NCI-H2196 (cell line): ENCODE measurements around the gene ZNF766.
"Not testable (repeated sequence)": the region's sequence is repeated elsewhere in the genome, so short reads cannot be mapped to it uniquely, and the experiment has no call there.

Experiments used
- DNase-seq: peaks from one replicate; lab custom pipeline; 2025; ENCODE audit not compliant: unreplicated experiment; lab: John Stamatoyannopoulos, UW

The ZNF766 gene

GRCh38 chr19:52269338-52270261 is at the start of gene ZNF766:
Gene ZNF766, plus strand, starts transcription at chr19:52269587. Its CDS starts 27 bp downstream, at chr19:52269614.
- peak; percentile 95 for DNase-seq

GRCh38 chr19:52219611-52220010 is 49.8 kb upstream of the ZNF766 start:
- no peak for DNase-seq

DNA sequence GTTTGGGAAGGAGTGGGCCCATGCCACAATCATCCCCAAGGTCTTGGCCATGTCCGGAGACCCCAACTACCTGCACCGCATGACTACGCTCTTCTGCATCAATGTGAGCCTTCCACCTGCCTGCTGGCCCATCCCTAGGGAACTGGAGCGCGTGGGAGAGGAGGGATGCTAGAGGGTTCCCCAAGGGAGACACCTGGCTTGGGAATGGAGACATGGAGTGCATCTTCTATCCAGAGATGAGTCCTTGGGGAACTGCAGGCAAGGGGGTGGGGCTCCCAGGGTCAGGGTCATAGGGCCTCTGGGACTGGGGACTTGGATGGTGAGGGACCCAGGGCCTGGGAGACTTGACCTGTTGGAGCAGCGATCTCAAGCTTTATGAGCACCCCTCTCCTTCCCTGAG is 48.4 kb upstream of the ZNF766 start:
- no peak for DNase-seq

- no peak for DNase-seq
Measured at GRCh38 chr19:52221831-52222375, 47.5 kb upstream of the ZNF766 start.

- no peak for DNase-seq
Measured at GRCh38 chr19:52224211-52224610, 45.2 kb upstream of the ZNF766 start.

- DNase-seq: no peak
Measured at GRCh38 chr19:52226652-52227051, 42.7 kb upstream of the ZNF766 start.

DNA sequence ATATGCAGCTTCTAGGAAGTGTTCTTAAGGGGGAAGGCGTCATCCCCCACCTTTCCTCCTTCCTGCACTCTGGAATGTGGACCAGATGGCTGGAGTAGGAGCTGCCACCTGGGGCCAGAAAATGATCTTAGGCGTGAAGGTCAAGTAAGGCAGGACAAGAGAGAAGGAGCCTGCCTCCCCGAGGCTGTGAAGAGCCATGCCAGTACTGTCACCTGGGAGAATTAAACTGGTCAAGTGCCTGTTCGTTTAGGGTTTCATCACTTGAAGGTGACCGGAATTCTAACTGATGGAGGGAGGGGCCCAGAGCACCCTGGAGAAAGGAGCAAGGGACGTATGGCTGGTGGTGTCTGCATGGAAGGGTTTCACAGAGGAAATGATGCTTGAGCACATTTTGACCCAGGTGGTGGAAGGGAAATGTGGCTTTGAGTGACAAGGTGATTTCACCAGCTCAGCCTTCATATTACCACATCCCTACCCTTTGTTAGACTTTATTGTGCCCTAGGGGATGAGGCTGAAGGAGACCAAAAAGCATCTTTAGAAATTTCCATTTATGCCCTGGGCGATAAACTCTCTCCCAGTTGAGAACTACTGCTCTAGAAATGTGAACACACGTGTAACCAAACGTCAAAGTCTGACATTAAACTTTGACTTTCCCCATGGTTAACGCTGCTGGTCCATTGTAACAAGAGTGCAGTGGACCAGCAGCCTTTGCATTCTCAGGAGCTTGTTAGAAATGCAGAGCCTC is 42.0 kb upstream of the ZNF766 start:
- DNase-seq: no peak

GRCh38 chr19:52227980-52228379 is 41.4 kb upstream of the ZNF766 start:
- DNase-seq: no peak

- DNase-seq: no peak
Measured at GRCh38 chr19:52229524-52229923, 39.9 kb upstream of the ZNF766 start.

DNA sequence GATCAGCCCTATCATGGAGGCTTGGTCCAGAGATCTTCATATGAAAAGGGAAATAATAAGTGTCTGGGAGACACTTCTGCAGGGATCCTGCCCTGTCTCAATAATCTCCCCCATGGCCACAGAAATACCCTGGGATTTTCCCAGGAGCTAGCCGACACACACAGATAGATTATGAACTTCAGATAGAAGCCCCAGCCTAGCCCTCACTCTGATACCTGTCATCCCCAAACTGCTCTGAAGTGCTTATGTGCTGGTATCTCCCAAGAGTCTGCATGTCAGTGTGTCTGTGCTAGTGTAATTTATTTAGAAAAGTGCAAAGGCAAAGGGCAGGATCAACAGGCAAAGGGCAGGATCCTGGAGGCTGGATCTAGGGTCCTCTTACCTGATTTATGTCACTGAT is 38.7 kb upstream of the ZNF766 start:
- no peak for DNase-seq

DNA sequence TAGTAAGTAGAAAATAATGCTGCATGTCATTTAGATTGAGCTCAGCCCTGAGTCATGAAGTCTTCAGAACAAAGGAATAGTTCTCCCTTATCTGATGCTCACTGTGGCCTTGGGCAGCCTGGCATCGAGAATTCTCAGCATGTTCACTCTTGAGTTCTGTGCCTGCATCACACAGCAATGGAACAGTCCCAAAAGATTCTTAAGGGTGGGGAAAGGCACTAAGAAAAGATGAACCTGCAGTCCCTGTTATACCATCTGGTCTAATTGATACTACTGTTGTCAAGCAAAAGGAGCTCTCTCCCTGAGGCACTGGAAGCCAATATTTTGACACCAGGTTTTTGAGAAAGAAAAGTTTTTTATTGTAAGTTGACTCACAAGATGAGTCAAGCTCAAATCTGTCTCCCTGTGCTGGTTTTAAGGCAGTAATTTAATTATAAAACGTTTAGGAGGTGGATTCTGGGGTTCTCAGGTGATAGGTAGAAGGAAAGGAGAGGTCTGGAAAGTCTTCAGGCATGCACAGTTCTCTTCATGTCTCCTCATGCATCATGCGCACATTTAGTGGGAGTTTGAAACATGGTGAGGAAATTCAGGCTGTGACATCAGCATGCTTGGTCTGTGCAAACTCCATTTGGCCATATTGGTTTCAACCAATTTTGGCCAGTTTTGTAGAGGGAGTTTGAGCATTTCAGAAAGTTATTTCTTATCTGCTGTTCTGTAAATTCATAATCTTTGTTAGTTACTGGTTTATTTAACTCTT is 38.1 kb upstream of the ZNF766 start:
- DNase-seq: no peak

DNA sequence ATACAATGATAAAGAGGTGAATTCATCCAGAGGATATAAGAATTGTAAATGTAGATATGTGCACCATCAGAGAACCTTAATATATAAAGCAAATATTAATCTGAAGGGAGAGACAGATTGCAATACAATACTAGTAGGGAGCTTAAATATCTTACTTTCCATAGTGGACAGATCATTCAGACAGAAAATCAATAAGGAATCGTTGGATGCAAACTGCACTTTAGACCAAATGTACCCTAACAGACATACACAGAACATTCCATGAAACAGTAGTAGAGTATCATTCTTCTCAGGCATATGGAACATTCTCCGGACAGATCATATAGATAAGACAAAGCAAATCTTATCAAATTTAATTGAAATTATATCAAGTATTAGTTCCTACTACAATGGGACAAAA is 35.0 kb upstream of the ZNF766 start:
- DNase-seq: no peak

- no peak for DNase-seq
Measured at GRCh38 chr19:52237197-52237596, 32.2 kb upstream of the ZNF766 start.

GRCh38 chr19:52237771-52238400 is 31.5 kb upstream of the ZNF766 start:
- DNase-seq: peak; percentile 60

DNA sequence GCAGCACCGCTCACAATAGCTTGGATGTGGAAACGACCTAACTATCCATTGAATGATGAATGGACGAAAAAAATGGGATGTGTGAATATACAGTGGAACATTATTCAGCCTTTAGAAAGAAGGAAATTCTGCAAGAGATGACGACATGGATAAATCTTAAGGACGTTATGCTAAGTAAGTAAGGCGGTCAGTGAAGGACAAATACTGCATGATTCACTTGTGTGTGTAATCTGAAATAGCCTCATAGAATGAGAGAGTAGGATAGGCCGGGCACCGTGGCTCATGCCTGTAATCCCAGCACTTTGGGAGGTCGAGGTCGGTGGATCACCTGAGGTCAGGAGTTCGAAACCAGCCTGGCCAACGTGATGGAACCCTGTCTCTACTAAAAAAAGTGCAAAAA is 25.4 kb upstream of the ZNF766 start:
- DNase-seq: no peak

- DNase-seq: no peak
Measured at GRCh38 chr19:52248241-52248640, 21.1 kb upstream of the ZNF766 start.

DNA sequence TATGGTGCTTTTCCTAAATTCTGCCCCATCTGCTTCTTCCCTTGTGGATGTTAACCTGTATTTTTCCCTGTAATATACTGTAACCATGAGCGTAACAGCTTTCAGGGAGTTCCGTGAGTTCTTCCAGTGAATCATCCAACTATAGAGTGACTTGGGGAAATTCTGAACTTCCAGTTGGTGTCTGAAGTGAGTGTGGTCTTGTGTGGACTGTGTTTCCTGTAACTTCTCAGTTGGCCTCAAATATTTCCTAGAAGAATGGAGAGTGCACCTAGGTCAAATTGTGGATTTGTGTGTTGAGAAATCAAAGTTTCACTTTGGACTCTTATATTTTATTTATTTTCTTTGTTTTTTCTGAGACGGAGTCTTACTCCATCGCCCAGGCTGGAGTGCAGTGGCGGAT is 11.0 kb upstream of the ZNF766 start:
- DNase-seq: no peak

DNA sequence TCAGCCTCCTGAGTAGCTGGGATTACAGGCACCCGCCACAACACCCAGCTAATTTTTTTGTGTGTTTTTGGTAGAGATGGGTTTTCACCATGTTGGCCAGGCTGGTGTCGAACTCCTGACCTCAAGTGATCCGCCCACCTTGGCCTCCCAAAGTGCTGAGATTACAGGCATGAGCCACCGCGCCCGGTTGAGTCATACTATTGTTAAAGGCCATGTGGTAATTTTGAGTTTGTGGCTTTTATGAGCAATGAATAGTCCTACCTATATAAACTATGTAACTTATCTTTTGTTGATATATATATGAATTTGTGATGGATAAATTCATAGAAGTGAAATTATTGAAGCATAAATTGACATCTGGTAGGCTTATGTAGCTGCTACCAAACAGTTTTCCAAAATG is 3.8 kb upstream of the ZNF766 start:
- not testable (repeated sequence) for DNase-seq

GRCh38 chr19:52270266-52270885 is 989 bp downstream of the ZNF766 start:
- DNase-seq: no peak

DNA sequence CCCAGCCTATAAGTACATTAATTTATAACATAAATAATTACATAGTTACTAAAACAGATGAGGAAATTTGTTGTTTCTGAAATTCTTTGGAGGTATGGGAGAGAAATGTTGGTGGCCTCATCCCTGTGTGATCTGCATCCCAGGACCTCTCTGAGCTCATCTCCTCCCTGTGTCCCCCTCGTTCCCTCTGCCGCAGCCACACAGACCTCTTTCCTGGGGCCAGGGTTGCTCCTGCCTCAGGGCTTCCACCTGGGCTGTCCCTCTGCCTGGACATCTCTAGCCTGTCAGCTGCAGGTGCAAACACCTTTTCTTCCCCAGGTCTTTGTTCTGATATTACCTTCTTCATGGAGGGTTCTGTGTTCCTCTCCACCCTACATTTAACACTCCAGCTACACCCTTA is 3.9 kb downstream of the ZNF766 start:
- DNase-seq: no peak
